K562 (cell line): ENCODE results near the gene RXRA. TPM values are rescaled to one million over a fixed set of nuclear protein-coding genes. Genes with fewer than 3 reads are reported as not detected.

ENCODE experiments used
- KHSRP ChIP-seq: fragments of 450-650 bp; IDR thresholded peaks from 2 replicates; pipeline ENCODE4 v1.6.1; 2017
- MAFK ChIP-seq: IDR thresholded peaks from 2 replicates; pipeline ENCODE4 v1.6.1; 2011; ENCODE audit warnings: low read length, improper control_type of control experiment
- RBM25 ChIP-seq: fragments of 200-400 bp; formaldehyde crosslinking; IDR thresholded peaks from 2 replicates; pipeline ENCODE4 v1.6.1; 2018; ENCODE audit warnings: low read length, low read depth, moderate library complexity; ENCODE audit not compliant: severe bottlenecking
- XRCC5 ChIP-seq: fragments of 200-400 bp; formaldehyde crosslinking; IDR thresholded peaks from 2 replicates; pipeline ENCODE4 v1.6.1; 2017; ENCODE audit warnings: low read depth, mild to moderate bottlenecking, low read length
- ZNF143 ChIP-seq: sonication (generic); formaldehyde crosslinking; IDR thresholded peaks from 2 replicates; pipeline ENCODE4 v1.9.0; 2022; ENCODE audit warnings: mild to moderate bottlenecking, missing genetic modification reagents
- polyA plus RNA-seq, 8 experiments: library from polyadenylated mRNA; depleted of rRNA in 4 of 8; stranded (reverse) in 5 of 8; unstranded in 3 of 8; fragments of >200 nt; fragmentation: Nextera tagmentation in 2 of 8; fragmentation: Illumina TruSeq in 1 of 8; extraction: Ambion mirVana in 2 of 8; extraction: Trizol in 1 of 8; gene quantifications; 2 replicates each; pipeline versions ENCODE4 v1.2.1 to v1.2.3, GENCODE V29; 2011 to 2014; ENCODE audit warnings: inconsistent platforms in 1 of 8, missing spikeins in 1 of 8
- total RNA-seq, 7 experiments: library from RNA; depleted of rRNA in 6 of 7; stranded (reverse); fragments of >200 nt in 6 of 7; fragmentation: Illumina TruSeq in 2 of 7; extraction: Trizol in 2 of 7; gene quantifications; 2 replicates each; pipeline versions ENCODE4 v1.2.1 to v1.2.3, GENCODE V29; 2011 to 2021; ENCODE audit warnings: low replicate concordance in 1 of 7
- TF ChIP-seq, protein P1 (sequence below): fragments of 450-650 bp; IDR thresholded peaks from 2 replicates; pipeline ENCODE4 v1.6.1; 2017; ENCODE audit warnings: antibody characterized with exemption, mild to moderate bottlenecking
- TF ChIP-seq, protein P2 (sequence below): sonication (generic); formaldehyde crosslinking; IDR thresholded peaks from 2 replicates; pipeline ENCODE4 v1.8.0; 2022; ENCODE audit warnings: missing genetic modification reagents, mild to moderate bottlenecking, moderate library complexity, borderline replicate concordance
- TF ChIP-seq, protein P3 (sequence below), 2 experiments: fragments of 450-650 bp; formaldehyde crosslinking in 1 of 2; IDR thresholded peaks; 2 replicates each; pipeline versions ENCODE4 v1.4.0 to v1.6.1; 2014 to 2020; ENCODE audit warnings: mild to moderate bottlenecking in 2 of 2, borderline replicate concordance in 1 of 2, low read depth in 1 of 2

RXRA gene
- total and polyA plus RNA-seq, 9 of the 15 experiments (the other 6 are each of a cell fraction or from before 2014, with no cell fraction given), result 0.35 to 23.6 (median 4.6) TPM

DNA sequence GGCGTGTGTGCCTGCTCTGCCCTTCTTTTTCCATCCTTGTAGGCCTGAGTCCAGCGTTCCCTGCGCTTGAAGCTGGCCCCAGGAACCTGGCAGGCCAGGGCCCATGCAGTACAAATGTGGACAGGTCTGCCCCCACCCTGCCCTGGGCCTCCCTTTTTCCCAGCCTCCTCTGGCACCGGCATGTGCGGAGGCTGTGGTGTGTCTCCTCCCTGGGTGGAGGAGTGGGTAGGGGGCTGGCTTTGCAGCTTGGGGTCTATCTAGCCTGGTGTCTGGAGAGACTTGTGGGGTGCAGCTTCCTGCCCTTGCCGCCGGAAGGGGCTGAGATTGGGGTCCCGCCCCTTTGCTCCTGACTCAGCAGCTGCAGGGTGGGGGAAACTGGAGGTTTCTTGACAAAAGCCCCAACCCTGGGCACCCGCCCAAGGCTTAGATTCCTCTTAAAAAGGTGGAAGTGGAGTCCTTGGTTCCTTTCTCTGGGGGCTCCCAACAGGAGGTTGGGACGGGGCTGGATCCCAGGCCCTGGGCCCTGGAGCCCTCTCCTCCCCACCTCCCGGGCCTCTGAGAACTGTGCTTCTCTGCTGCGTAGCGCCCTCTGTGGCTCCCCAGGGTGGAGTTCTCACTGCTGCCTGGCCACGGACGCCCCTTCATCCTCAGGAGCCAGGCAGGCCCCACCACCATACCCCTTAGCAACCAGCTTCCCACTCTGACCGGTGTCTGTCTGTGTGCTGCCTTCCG lies 18.0 kb downstream of the RXRA start (continued):
- TF ChIP-seq, protein P1, sequence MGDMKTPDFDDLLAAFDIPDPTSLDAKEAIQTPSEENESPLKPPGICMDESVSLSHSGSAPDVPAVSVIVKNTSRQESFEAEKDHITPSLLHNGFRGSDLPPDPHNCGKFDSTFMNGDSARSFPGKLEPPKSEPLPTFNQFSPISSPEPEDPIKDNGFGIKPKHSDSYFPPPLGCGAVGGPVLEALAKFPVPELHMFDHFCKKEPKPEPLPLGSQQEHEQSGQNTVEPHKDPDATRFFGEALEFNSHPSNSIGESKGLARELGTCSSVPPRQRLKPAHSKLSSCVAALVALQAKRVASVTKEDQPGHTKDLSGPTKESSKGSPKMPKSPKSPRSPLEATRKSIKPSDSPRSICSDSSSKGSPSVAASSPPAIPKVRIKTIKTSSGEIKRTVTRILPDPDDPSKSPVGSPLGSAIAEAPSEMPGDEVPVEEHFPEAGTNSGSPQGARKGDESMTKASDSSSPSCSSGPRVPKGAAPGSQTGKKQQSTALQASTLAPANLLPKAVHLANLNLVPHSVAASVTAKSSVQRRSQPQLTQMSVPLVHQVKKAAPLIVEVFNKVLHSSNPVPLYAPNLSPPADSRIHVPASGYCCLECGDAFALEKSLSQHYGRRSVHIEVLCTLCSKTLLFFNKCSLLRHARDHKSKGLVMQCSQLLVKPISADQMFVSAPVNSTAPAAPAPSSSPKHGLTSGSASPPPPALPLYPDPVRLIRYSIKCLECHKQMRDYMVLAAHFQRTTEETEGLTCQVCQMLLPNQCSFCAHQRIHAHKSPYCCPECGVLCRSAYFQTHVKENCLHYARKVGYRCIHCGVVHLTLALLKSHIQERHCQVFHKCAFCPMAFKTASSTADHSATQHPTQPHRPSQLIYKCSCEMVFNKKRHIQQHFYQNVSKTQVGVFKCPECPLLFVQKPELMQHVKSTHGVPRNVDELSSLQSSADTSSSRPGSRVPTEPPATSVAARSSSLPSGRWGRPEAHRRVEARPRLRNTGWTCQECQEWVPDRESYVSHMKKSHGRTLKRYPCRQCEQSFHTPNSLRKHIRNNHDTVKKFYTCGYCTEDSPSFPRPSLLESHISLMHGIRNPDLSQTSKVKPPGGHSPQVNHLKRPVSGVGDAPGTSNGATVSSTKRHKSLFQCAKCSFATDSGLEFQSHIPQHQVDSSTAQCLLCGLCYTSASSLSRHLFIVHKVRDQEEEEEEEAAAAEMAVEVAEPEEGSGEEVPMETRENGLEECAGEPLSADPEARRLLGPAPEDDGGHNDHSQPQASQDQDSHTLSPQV, result peak; percentile 52; the same call in 1 of the 2 replicates
- TF ChIP-seq, protein P2, sequence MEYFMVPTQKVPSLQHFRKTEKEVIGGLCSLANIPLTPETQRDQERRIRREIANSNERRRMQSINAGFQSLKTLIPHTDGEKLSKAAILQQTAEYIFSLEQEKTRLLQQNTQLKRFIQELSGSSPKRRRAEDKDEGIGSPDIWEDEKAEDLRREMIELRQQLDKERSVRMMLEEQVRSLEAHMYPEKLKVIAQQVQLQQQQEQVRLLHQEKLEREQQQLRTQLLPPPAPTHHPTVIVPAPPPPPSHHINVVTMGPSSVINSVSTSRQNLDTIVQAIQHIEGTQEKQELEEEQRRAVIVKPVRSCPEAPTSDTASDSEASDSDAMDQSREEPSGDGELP (CRISPR knock-in tag), result peak; percentile 9; the same call in 1 of the 2 replicates
- TF ChIP-seq ZNF143 (CRISPR knock-in tag) (no peak), RBM25 (no peak), XRCC5 (no peak), KHSRP (no peak), MAFK (peak; percentile 47; the same call in 1 of the 2 replicates)
- TF ChIP-seq, protein P3, sequence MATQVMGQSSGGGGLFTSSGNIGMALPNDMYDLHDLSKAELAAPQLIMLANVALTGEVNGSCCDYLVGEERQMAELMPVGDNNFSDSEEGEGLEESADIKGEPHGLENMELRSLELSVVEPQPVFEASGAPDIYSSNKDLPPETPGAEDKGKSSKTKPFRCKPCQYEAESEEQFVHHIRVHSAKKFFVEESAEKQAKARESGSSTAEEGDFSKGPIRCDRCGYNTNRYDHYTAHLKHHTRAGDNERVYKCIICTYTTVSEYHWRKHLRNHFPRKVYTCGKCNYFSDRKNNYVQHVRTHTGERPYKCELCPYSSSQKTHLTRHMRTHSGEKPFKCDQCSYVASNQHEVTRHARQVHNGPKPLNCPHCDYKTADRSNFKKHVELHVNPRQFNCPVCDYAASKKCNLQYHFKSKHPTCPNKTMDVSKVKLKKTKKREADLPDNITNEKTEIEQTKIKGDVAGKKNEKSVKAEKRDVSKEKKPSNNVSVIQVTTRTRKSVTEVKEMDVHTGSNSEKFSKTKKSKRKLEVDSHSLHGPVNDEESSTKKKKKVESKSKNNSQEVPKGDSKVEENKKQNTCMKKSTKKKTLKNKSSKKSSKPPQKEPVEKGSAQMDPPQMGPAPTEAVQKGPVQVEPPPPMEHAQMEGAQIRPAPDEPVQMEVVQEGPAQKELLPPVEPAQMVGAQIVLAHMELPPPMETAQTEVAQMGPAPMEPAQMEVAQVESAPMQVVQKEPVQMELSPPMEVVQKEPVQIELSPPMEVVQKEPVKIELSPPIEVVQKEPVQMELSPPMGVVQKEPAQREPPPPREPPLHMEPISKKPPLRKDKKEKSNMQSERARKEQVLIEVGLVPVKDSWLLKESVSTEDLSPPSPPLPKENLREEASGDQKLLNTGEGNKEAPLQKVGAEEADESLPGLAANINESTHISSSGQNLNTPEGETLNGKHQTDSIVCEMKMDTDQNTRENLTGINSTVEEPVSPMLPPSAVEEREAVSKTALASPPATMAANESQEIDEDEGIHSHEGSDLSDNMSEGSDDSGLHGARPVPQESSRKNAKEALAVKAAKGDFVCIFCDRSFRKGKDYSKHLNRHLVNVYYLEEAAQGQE (IDR thresholded peaks at IDR 0.05; ENCODE audit: borderline replicate concordance), result no peak
- TF ChIP-seq, protein P3 (CRISPR knock-in tag; IDR thresholded peaks at IDR 0.05; ENCODE audit: low read depth), result no peak
